ENCODE results near the gene SLC15A1.

DNA sequence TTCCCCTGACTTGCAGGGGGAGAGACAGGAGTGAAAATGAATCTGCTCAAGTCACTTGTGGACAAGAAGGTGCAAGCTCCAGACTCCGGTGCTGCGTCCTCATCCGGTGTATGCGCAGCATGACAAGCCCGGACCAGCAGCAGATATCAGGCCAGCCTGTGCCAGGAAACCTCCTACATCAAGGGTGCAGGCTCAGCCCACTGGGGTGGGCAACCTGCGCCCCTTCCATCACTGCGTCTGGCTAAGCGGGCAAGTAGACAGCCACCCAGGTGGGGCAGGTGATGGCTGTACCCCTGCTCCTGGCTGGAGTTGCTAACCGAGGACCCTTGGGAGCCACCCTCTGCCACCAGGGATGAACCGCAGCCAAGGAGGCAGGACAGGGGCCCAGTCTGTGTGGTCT is 32.9 kb upstream of the SLC15A1 start:
- TF ChIP-seq, protein P1, sequence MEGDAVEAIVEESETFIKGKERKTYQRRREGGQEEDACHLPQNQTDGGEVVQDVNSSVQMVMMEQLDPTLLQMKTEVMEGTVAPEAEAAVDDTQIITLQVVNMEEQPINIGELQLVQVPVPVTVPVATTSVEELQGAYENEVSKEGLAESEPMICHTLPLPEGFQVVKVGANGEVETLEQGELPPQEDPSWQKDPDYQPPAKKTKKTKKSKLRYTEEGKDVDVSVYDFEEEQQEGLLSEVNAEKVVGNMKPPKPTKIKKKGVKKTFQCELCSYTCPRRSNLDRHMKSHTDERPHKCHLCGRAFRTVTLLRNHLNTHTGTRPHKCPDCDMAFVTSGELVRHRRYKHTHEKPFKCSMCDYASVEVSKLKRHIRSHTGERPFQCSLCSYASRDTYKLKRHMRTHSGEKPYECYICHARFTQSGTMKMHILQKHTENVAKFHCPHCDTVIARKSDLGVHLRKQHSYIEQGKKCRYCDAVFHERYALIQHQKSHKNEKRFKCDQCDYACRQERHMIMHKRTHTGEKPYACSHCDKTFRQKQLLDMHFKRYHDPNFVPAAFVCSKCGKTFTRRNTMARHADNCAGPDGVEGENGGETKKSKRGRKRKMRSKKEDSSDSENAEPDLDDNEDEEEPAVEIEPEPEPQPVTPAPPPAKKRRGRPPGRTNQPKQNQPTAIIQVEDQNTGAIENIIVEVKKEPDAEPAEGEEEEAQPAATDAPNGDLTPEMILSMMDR (IDR thresholded peaks at IDR 0.05) = no peak
- no peak for TF ChIP-seq POLR2A (IDR thresholded peaks at IDR 0.05)

Measured in uterus (tissue), 2 donors.